GM18907 (cell line): ENCODE results near the gene THAP7.
A peak's percentile ranks its signal among the peaks of the same experiment; 100 is the strongest.
"Not testable (repeated sequence)": the region's sequence is repeated elsewhere in the genome, so short reads cannot be mapped to it uniquely, and the experiment has no call there.

Source experiments
- ATAC-seq: cut with Tn5 transposase; IDR thresholded peaks from one replicate; pipeline ENCODE4 v1.9.1; 2021; ENCODE audit warnings: mild to moderate bottlenecking, moderate library complexity; ENCODE audit not compliant: unreplicated experiment

THAP7 gene

DNA sequence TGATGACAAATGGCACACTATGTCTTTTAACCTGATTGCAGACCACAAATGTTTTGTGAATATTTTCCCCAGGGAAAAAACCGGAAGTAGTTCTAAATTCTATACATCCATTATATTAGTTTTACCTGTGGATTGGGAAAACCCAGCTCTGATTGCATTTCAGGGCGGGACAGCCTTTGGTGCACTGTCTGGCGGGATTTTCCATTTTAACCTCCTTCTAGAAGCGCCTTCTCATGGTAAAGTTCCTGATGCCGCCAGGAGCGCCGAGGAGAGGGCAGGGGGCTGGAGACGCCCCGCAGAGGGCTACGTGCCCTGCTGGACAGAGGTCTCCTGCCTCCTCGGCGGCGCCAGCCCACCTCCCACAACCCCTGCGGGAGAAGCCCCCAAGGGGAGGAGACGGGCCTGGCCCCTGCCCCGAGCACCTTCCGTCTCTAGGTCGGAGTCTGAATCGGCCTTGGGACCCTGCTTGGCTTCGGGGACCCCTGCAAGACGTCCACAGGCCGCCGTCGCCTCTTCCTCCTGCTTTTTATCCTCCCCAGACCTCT, 11.8 kb upstream of the THAP7 start:
- ATAC-seq, result peak; percentile 13

DNA sequence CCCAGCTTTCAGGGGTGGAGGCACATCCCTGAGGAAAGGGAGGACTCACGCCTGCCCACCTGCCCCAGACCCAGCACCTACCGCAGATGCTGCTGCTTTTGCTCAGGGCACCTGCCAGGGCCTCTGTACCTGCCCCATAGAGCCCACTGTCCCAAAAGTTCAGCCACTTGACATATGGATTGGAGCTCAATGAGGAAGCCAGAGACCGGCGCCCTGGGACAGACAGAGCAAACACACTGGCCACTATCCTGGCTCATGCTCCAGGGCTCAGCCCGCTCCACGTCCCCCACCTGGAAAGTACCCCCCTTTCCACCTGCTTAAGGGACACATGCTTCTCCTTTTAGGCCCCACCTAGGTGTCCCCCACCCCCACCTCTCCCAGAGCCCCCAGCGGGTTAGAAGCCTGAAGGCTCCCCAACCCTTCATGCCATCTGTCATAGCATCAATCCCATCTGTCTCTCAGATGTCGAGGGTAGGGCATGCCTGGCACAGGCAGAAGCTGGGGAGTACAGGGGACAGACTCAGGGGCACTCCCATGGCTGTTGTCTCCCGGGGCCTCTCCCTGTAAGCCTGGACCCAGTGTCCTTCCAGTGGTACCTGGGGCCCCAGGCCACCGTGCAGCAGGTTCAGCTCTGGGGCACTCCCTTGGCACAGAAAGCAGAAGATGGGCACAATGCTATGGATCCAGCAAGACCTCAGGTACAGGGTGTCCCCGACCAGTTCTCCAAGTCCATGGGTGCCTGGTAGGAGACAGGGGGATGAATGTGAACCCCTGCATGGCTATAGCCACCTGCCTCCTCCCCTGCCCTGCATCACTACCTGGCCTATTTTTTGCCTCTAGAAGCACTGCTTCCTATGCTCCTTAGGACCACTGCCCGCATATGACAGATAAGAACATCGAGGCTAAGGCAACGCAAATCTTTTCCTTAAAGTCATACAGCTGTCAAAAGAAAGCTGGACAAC, 10.8 kb upstream of the THAP7 start:
- no peak for ATAC-seq

GRCh38 chr22:21010426-21011113, 8.7 kb upstream of the THAP7 start:
- ATAC-seq, result no peak

GRCh38 chr22:21009638-21010425, 7.9 kb upstream of the THAP7 start:
- ATAC-seq, result no peak

- not testable (repeated sequence) for ATAC-seq
These were observed 7.3 kb upstream of the THAP7 start for GRCh38 chr22:21009208-21009607.

DNA sequence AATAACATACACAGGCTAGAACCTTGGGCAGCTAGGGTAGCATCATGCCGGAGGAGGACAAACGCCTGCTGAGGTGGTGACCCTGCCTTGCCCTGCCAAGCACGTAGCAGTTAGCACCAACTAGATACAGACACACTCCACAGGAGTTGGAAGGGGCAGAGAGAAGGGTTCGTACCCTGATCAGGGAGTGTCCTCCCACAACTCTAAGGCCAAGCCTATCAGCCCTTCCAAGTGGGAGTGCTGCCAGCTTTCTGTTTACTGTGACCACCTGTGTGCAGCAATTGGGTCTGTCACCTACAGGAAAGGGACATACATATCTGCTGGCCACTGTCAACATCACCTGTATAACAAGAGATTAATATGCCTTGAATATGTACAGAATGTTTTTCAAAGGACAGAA, 1.9 kb upstream of the THAP7 start:
- no peak for ATAC-seq

DNA sequence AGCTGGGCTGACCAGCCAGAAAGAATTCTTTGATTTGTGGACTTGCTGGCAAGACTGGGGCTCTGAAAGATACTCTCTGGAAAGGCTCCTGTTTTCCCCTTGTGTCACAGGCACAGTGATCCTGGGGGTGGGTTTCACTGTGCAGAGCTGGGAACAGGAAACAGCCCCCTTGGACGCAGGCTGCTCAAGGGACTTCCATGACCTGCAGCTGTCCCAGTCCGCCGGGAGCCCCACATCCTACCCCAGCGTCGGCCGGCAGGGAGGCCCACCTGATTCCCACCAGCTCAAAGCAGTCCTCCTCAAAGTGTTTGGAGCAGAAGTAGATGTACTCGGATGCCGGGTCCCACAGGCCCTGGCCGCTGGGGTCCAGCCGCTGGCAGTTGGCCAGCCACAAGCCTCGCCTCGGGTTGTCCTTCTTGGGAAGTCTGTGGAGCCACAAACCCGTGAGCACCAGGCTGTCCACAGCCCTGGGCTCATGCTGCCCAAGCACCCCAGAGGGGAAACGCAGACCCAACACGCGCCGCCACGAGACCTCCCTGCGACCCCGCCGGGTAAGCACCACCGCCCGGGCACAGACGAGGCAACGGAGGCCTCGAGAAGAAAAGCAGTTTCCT, 824 bp downstream of the THAP7 start:
- no peak for ATAC-seq

GRCh38 chr22:21000207-21000986, 1.5 kb downstream of the THAP7 start:
- ATAC-seq, result no peak

DNA sequence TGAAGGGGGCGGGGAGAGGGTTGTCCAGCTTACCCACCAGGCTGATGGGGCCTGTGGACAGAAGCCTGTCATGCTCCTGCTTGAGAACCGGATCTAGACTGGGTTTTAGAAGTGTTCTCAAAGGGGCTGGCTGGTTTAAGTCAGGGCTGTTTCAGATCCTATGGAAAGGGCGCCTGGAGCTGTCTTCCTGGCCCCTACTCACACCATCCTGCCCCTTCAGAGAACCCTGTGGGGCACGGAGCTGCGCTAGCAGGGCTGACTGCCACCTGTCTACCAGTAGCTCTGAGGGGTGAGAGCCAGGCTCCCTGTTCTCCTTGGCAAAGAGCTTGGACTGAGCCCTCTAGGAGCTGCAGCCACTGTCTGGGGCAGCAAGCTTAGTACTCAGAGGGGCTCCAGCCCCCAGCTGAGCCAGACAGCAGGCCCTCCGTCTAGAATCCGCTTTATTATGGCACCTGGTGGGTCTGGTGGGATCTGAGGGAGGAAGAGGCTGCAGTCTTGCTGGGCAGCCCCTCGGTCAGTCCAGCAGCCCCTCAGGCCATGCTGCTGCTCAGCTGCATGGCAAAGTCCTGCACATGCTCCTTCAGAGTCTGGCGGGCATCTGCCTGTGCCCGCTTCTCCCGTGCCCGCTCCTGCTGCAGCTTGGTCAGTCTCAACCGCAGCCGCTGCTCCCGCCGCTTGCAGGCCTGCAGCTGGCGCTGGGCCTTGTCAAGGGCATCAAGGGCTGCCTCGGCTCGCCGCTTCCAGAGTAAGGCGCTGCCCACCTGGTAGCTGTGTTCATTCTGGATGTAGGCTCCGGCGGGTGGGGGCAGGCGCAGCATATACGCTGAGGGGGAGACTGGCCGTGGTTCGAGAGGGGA, 2.3 kb downstream of the THAP7 start:
- ATAC-seq, result no peak

GRCh38 chr22:20998411-20999336, 3.2 kb downstream of the THAP7 start:
- ATAC-seq, result no peak

GRCh38 chr22:20997536-20998257, 4.2 kb downstream of the THAP7 start:
- no peak for ATAC-seq

DNA sequence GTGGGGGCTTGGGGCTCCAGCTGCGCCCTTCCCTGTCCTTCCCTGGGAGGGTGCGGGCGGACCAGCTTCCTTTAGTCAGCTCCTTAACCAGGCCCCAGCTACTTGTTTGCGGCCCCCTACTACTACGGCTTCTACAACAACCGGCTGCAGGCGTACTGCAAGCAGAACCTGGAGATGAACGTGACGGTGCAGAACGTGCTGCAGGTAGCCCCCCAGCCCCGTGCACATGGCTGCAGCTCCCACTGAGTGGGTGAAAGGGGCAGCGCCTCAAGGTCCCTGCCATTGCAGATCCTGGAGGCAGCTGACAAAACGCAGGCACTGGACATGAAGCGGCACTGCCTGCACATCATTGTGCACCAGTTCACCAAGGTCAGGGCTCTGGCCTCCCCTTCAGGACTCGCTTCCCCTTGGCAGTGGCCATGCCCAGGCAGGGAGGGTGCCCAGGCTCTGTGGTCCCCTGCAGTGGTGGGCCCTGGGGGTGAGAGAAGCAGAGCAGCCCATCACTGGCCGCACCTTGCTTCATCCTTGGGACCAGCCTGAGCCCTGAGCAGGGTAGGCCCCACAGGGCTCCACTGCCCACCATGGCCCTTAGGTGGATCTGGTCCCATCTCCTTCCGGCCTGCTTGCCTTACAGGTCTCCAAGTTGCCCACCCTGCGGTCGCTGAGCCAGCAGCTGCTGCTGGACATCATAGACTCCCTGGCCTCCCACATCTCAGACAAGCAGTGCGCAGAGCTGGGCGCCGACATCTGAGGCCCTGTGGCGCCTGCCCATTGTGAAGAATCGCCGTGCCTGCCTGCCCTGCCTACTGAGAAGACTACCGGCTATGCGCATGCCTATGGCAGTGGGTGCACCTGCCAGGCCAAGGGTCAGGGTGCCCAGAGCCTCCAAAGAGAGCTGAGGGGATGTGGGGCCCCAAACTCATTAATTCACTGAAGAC, 5.1 kb downstream of the THAP7 start:
- ATAC-seq, result no peak

GRCh38 chr22:20996031-20996410, 5.9 kb downstream of the THAP7 start:
- no peak for ATAC-seq

DNA sequence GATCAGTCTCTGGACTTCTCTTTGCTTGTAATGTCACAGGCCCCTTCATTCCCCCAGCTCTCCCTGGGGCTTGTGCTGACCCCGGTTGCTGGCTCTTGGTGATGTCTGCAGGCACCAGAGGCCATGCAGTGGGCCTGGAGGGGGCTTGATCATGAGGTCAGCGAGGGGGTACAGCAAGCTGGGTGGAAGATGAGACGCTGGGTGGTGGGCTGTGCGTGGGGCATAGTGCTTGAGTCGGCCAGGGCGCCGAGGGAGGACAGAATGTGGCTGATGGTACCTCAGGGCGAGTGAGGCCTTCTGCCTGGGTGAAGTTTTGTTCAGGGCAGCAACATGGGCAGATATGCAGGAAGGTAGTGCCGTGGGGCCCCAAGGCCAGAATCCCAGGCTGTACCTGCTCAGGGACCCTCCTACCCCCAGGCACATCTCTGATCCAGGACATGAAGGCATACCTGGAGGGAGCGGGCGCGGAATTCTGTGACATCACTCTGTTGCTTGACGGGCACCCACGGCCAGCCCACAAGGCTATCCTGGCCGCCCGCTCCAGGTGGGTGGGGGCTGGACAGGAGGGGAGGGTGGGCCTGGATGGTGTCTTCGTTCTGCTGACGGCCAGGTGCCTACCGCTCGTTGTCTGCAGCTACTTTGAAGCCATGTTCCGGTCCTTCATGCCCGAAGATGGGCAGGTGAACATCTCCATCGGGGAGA, 6.4 kb downstream of the THAP7 start:
- ATAC-seq, result no peak

DNA sequence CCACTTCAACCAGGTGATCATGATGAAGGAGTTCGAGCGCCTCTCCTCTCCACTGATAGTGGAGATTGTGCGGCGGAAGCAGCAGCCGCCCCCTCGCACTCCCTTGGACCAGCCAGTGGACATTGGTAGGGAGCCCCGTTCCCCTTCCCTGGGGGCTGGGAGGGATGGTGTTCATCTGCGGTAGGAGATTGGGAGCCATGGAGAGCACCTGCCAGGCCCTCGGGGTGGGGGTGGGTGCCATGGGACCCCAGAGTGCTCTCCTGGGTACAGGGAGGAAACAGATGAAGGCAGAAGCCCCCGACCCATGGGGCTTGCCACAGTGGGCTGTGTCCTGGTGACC, 7.0 kb downstream of the THAP7 start:
- no peak for ATAC-seq
